ELR (cell line): ENCODE data around the gene FITM1.
"Not testable (repeated sequence)": the region's sequence is repeated elsewhere in the genome, so short reads cannot be mapped to it uniquely, and the experiment has no call there.

Source experiments
- DNase-seq: peaks from one replicate; pipeline ENCODE4 v3.0.0-alpha.2; 2015; ENCODE audit warnings: low read depth

Gene FITM1

GRCh38 chr14:24098229-24098926, 32.1 kb upstream of the FITM1 start:
- no peak for DNase-seq

GRCh38 chr14:24098927-24099813, 31.3 kb upstream of the FITM1 start:
- no peak for DNase-seq

GRCh38 chr14:24100197-24100981, 30.1 kb upstream of the FITM1 start:
- DNase-seq = no peak

GRCh38 chr14:24100982-24101494, 29.4 kb upstream of the FITM1 start:
- no peak for DNase-seq

GRCh38 chr14:24102357-24103048, 28.0 kb upstream of the FITM1 start:
- no peak for DNase-seq

GRCh38 chr14:24103451-24103850, 27.0 kb upstream of the FITM1 start:
- no peak for DNase-seq

- DNase-seq = not testable (repeated sequence)
Measured at GRCh38 chr14:24105609-24106239, 24.7 kb upstream of the FITM1 start.

GRCh38 chr14:24106672-24107271, 23.7 kb upstream of the FITM1 start:
- DNase-seq = no peak

- DNase-seq = no peak
Measured at GRCh38 chr14:24108336-24108874, 22.1 kb upstream of the FITM1 start.

- no peak for DNase-seq
Measured at GRCh38 chr14:24110060-24110459, 20.4 kb upstream of the FITM1 start.

GRCh38 chr14:24110523-24110922, 19.9 kb upstream of the FITM1 start:
- DNase-seq = no peak

GRCh38 chr14:24113379-24113800, 17.1 kb upstream of the FITM1 start:
- no peak for DNase-seq

GRCh38 chr14:24113801-24114531, 16.5 kb upstream of the FITM1 start:
- DNase-seq = peak; percentile 90

GRCh38 chr14:24114532-24115421, 15.7 kb upstream of the FITM1 start, which contains the start of the genes DCAF11 and NRL:
Gene DCAF11 (plus strand): TSS chr14:24114777. CDS start chr14:24115595, 818 bp downstream.
Gene NRL (minus strand): TSS chr14:24114949. CDS start chr14:24082848, 32,101 bp downstream.
- peak; percentile 99 for DNase-seq

GRCh38 chr14:24115422-24116127, 14.9 kb upstream of the FITM1 start:
- DNase-seq = no peak

- DNase-seq = no peak
Measured at GRCh38 chr14:24116128-24116814, 14.2 kb upstream of the FITM1 start.

- DNase-seq = no peak
Measured at GRCh38 chr14:24117179-24117578, 13.3 kb upstream of the FITM1 start.
